ENCODE measurements around the gene ABLIM2. TPM values are rescaled to one million over a fixed set of nuclear protein-coding genes. Genes with fewer than 3 reads are reported as not detected.

Gene ABLIM2
- polyA plus RNA-seq, 2 of the 4 experiments (the other 2 are of a cell fraction), result 0.21 to 0.40 TPM

GRCh38 chr4:8028884-8029568 lies 129.6 kb downstream of the ABLIM2 start:
- ATAC-seq (no peak), FAIRE-seq (no peak), DNase-seq (ENCODE audit: low read depth in 1 of 2, low spot score in 1 of 2) (no peak)
- TF ChIP-seq PHF8 (IDR thresholded peaks at IDR 0.05; ENCODE audit: borderline replicate concordance, low read depth) (no peak), NR3C1 (IDR thresholded peaks at IDR 0.05) (no peak), HOXB5 (CRISPR knock-in tag; IDR thresholded peaks at IDR 0.05) (no peak), HMGXB4 (CRISPR knock-in tag; IDR thresholded peaks at IDR 0.05; ENCODE audit: borderline replicate concordance) (no peak), CEBPB (IDR thresholded peaks at IDR 0.05) (no peak), CHD4 (IDR thresholded peaks at IDR 0.05; ENCODE audit: borderline replicate concordance) (no peak), JUNB (IDR thresholded peaks at IDR 0.05) (no peak), JUN (IDR thresholded peaks at IDR 0.05) (no peak), SMC3 (IDR thresholded peaks at IDR 0.05) (no peak), PBX3 (IDR thresholded peaks at IDR 0.05) (no peak), EHF (CRISPR knock-in tag; IDR thresholded peaks at IDR 0.05) (no peak), FOSB (CRISPR knock-in tag; IDR thresholded peaks at IDR 0.05) (no peak), RCOR1 (IDR thresholded peaks at IDR 0.05; ENCODE audit: low read depth, low read length) (no peak), USF2 (IDR thresholded peaks at IDR 0.05) (no peak), MAZ (IDR thresholded peaks at IDR 0.05; ENCODE audit: borderline replicate concordance, low read depth, low read length) (no peak), ZC3H11A (IDR thresholded peaks at IDR 0.05) (no peak), CHD2 (IDR thresholded peaks at IDR 0.05; ENCODE audit: low read length, partially characterized antibody) (no peak), HOXB13 (CRISPR knock-in tag; IDR thresholded peaks at IDR 0.05; ENCODE audit: low read depth) (no peak)
- H3K4me1 ChIP-seq, result peaks cover 4% of the 10 kb centered on the region; the same call in 1 of the 3 replicates
- H3K9me3 ChIP-seq, result no peaks in the 10 kb centered on the region
- H3K27ac ChIP-seq, result no peak overlapping the region
- ChIA-PET POLR2A (no interaction called here), CTCF (interaction anchor here (1.3 kb wide), 1 partner anchor 310 kb away, joined by 4 read pairs; no protein-coding TSS in a partner anchor)
- H3K4me2 ChIP-seq, result no peak overlapping the region
- no peak overlapping the region for H3K4me3 ChIP-seq
- WGBS (ENCODE audit: missing lambda C conversion rate), result 75% methylated on average over 20 of the region's 20 CpGs

GRCh38 chr4:8028368-8028767 lies 130.2 kb downstream of the ABLIM2 start:
- Histone ChIP-seq H3K9me3 (no peaks in the 10 kb centered on the region), H3K4me1 (peaks cover 4% of the 10 kb centered on the region; the same call in 1 of the 3 replicates), H3K4me2 (no peak overlapping the region), H3K4me3 (no peak overlapping the region), H3K27ac (no peak overlapping the region)
- 32% methylated on average over 2 of the region's 2 CpGs for WGBS (ENCODE audit: missing lambda C conversion rate)
- FAIRE-seq (no peak), ATAC-seq (no peak), DNase-seq (ENCODE audit: low read depth in 1 of 2, low spot score in 1 of 2) (no peak)
- POLR2A ChIA-PET, result no interaction called here
- TF ChIP-seq HOXB13 (CRISPR knock-in tag; IDR thresholded peaks at IDR 0.05; ENCODE audit: low read depth) (no peak), EP300 (IDR thresholded peaks at IDR 0.05) (no peak), GATA3 (IDR thresholded peaks at IDR 0.05; ENCODE audit: borderline replicate concordance) (no peak), JUN (IDR thresholded peaks at IDR 0.05) (no peak), EHMT2 (IDR thresholded peaks at IDR 0.05; ENCODE audit: low read depth) (no peak), CEBPB (IDR thresholded peaks at IDR 0.05) (no peak)
- CTCF ChIA-PET, result interaction anchor here (1.3 kb wide), 1 partner anchor 309 kb away, joined by 4 read pairs; no protein-coding TSS in a partner anchor
